ENCODE measurements around the gene CACNB4.
"Not testable (repeated sequence)": the region's sequence is repeated elsewhere in the genome, so short reads cannot be mapped to it uniquely, and the experiment has no call there.

CACNB4 gene

DNA sequence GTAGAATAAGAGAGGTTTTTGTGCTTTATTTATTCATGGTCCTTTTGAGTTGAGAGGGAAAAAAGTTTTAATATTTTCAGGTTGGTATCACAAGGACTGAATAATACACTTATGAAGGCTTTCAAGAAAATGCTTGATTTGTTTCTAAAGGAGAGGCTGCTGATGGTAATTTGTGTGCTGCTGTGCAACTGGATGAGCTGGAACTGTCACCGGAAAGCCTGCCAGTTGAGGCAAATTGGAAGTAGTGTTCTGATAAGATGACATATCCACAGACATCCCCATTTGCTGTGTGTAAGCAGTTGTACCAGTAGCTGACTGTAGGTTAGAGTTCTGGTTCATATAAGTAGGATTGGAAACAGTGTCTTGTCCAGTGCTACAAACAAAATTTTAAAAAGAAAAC, 21.6 kb upstream of the CACNB4 start:
- no peak for DNase-seq (ENCODE audit: low read depth)
- no peak overlapping the region for H3K4me3 ChIP-seq (ENCODE audit: low read length)
- TF ChIP-seq CTCF (conservative IDR thresholded peaks at IDR 0.05; ENCODE audit: low read depth, low read length): no peak

GRCh38 chr2:152115952-152116351, 17.1 kb upstream of the CACNB4 start:
- H3K4me3 ChIP-seq (ENCODE audit: low read length): no peak overlapping the region
- DNase-seq (ENCODE audit: low read depth): no peak
- peak; percentile 34 for TF ChIP-seq CTCF (conservative IDR thresholded peaks at IDR 0.05; ENCODE audit: low read depth, low read length)

DNA sequence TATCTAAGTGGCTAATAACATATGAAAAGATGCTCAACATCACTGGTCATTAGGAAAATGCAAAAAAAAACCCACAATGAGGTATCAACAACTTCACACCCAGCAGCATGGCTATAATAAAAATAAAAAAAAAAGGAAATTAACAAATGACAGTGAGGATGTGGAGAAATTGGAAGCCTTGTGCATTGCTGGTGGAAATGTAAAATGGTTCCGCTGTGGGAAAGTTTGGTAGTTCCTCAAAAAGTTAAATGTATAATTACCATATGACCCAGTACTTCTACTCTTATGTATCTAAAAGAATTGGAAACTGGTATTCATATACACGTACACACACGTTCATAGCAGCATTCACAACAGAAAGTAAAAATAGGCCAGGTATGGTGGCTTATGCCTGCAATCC, 15.5 kb upstream of the CACNB4 start:
- H3K4me3 ChIP-seq (ENCODE audit: low read length): no peak overlapping the region
- no peak for DNase-seq (ENCODE audit: low read depth)
- no peak for TF ChIP-seq CTCF (conservative IDR thresholded peaks at IDR 0.05; ENCODE audit: low read depth, low read length)

- not testable (repeated sequence) for DNase-seq (ENCODE audit: low read depth)
Observed at GRCh38 chr2:152107140-152107539, 8.3 kb upstream of the CACNB4 start.

DNA sequence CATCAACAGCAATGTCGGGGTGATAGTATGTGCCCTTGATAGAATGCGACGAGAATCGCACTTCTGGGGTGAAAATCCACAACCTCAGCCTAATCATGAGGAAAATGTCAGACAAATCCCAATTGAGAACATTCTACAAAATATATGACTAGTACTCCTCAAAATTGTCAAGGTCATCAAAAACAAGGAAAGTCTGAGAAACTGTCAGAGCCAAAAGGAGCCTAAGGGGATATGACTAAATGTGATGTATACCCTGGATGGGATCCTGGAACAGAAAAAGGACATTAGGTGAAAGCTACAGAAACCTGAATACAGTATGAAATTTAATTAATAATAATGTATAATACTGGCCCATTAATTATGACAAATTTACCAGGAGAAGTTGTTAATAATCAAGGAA, 7.6 kb upstream of the CACNB4 start:
- no peak for DNase-seq (ENCODE audit: low read depth)
- no peak overlapping the region for H3K4me3 ChIP-seq (ENCODE audit: low read length)
- no peak for TF ChIP-seq CTCF (conservative IDR thresholded peaks at IDR 0.05; ENCODE audit: low read depth, low read length)

More at GRCh38 chr2:152107140-152107539, 8.3 kb upstream of the CACNB4 start:
- H3K4me3 ChIP-seq (ENCODE audit: low read length): not testable (repeated sequence)

- DNase-seq (ENCODE audit: low read depth): no peak
- TF ChIP-seq CTCF (conservative IDR thresholded peaks at IDR 0.05; ENCODE audit: low read depth, low read length): no peak
- no peak overlapping the region for H3K4me3 ChIP-seq (ENCODE audit: low read length)
Observed at GRCh38 chr2:152103271-152103670, 4.4 kb upstream of the CACNB4 start.

- no peak overlapping the region for H3K4me3 ChIP-seq (ENCODE audit: low read length)
- no peak for TF ChIP-seq CTCF (conservative IDR thresholded peaks at IDR 0.05; ENCODE audit: low read depth, low read length)
- DNase-seq (ENCODE audit: low read depth): no peak
Observed at GRCh38 chr2:152100961-152101360, 2.1 kb upstream of the CACNB4 start.

Measured in retinal pigment epithelial cell (primary cell).